Lower leg skin (tissue), 4 donors: ENCODE data around the gene BACE1-AS. TPM values are rescaled to one million over a fixed set of nuclear protein-coding genes. Genes with fewer than 3 reads are reported as not detected.

Experiments
- DNase-seq, 2 donors: peaks; one replicate each; pipeline ENCODE4 v3.0.0-alpha.2; 2019; ENCODE audit warnings: low spot score in 2 of 2
- H3K4me3 ChIP-seq: fragments of 200-600 bp; sonication (generic); 2 replicates; pipeline ENCODE4 v1.5.1; 2017; ENCODE audit warnings: mild to moderate bottlenecking, low read depth; ENCODE audit not compliant: poor library complexity, severe bottlenecking
- CTCF ChIP-seq, 3 donors: fragments of 450-650 bp; IDR thresholded peaks; one replicate each; pipeline ENCODE4 v1.5.1; 2016; ENCODE audit warnings: antibody characterized with exemption in 3 of 3, mild to moderate bottlenecking in 3 of 3, moderate library complexity in 2 of 3
- POLR2A ChIP-seq, 2 donors: fragments of 450-650 bp; IDR thresholded peaks; one replicate each; pipeline ENCODE4 v1.6.1; 2016 to 2017; ENCODE audit warnings: antibody characterized with exemption in 2 of 2, mild to moderate bottlenecking in 1 of 2, moderate library complexity in 1 of 2
- WGBS, 2 donors: methylation state at CpG; one replicate each; pipeline ENCODE4 v1.1.5; 2018; 5-methylcytosine and 5-hydroxymethylcytosine counted together
- intact Hi-C: fragments of 100-400 bp; cut with DNase I; formaldehyde crosslinking; loops from one replicate; pipeline ENCODE4 v1.15.0; 2023; ENCODE audit warnings: low total_unique reads
- total RNA-seq, 4 donors: library from RNA; depleted of rRNA; stranded (reverse); fragments of >200 nt; gene quantifications; one replicate each; pipeline ENCODE4 v1.1.0, GENCODE V29; 2016

The BACE1-AS gene
- total RNA-seq, 4 donors from 2014 or later: 2.7 to 5.8 (median 4.2) TPM

GRCh38 chr11:117333917-117334316 is 42.8 kb downstream of the BACE1-AS start:
- WGBS, 2 donors: 62 to 68% methylated on average over 9 of the region's 9 CpGs
- intact Hi-C loops: no loop called here
- no peak overlapping the region for H3K4me3 ChIP-seq
- DNase-seq: no peak
- TF ChIP-seq POLR2A (IDR thresholded peaks at IDR 0.05) (no peak), CTCF (IDR thresholded peaks at IDR 0.05) (no peak)

- intact Hi-C loops: no loop called here
- no peak overlapping the region for H3K4me3 ChIP-seq
- 89 to 92% methylated on average over 6 of the region's 6 CpGs for WGBS, 2 donors
- no peak for DNase-seq
- TF ChIP-seq POLR2A (IDR thresholded peaks at IDR 0.05) (no peak), CTCF (IDR thresholded peaks at IDR 0.05) (no peak)
Measured at GRCh38 chr11:117334896-117335295, 43.8 kb downstream of the BACE1-AS start.

GRCh38 chr11:117335399-117335798 is 44.3 kb downstream of the BACE1-AS start:
- no peak overlapping the region for H3K4me3 ChIP-seq
- TF ChIP-seq POLR2A (IDR thresholded peaks at IDR 0.05) (no peak), CTCF (IDR thresholded peaks at IDR 0.05) (no peak)
- no peak for DNase-seq
- 95 to 96% methylated on average over 5 of the region's 5 CpGs for WGBS, 2 donors
- intact Hi-C loops: no loop called here

- intact Hi-C loops: no loop called here
- DNase-seq: no peak
- no peak overlapping the region for H3K4me3 ChIP-seq
- no peak for TF ChIP-seq CTCF (IDR thresholded peaks at IDR 0.05)
- TF ChIP-seq POLR2A (IDR thresholded peaks at IDR 0.05): no peak
- WGBS, 2 donors: 98 to 99% methylated on average over 4 of the region's 4 CpGs
Measured at GRCh38 chr11:117337076-117337475, 45.9 kb downstream of the BACE1-AS start.

Other genes starting within 250 kb of the BACE1-AS start
- gene SIK3, start 192.9 kb upstream of the BACE1-AS start, total RNA-seq: 10 to 100 TPM; 26.7 to 37.5 (median 30.1) TPM
- gene PAFAH1B2, start 147.1 kb upstream of the BACE1-AS start, total RNA-seq: 10 to 100 TPM; 49.1 to 72.4 (median 62.5) TPM
- gene SIDT2, start 112.6 kb upstream of the BACE1-AS start, total RNA-seq: 10 to 100 TPM; 38.4 to 49.4 (median 40.7) TPM
- gene TAGLN, start 92.0 kb upstream of the BACE1-AS start, total RNA-seq: 100 to 1,000 TPM; 122 to 450 (median 233) TPM
- gene PCSK7, start 59.3 kb upstream of the BACE1-AS start, total RNA-seq: 10 to 100 TPM; 37.6 to 83.2 (median 56.0) TPM
- 10 to 100 TPM in 1 of 4 donors, 1 to 10 TPM in 3; 7.4 to 11.3 (median 9.5) TPM for gene RNF214, start 58.7 kb upstream of the BACE1-AS start, total RNA-seq
- 10 to 100 TPM in 3 of 4 donors, 1 to 10 TPM in 1; 9.1 to 31.6 (median 19.1) TPM for gene BACE1, start 24.9 kb downstream of the BACE1-AS start, total RNA-seq
- gene CEP164, start 36.5 kb downstream of the BACE1-AS start, total RNA-seq: 10 to 100 TPM; 11.3 to 45.1 (median 15.2) TPM